Stimulated activated CD4-positive, alpha-beta T cell treated with anti-CD3 and anti-CD28 coated beads, Interleukin-4, amount 100 ng/mL, for 24 hours (primary cell): ENCODE measurements around the gene SPATA9.
"Not testable (repeated sequence)": the region's sequence is repeated elsewhere in the genome, so short reads cannot be mapped to it uniquely, and the experiment has no call there.

Experiments
- DNase-seq: peaks from one replicate; pipeline ENCODE4 v3.0.0-alpha.2; 2020

Gene SPATA9

DNA sequence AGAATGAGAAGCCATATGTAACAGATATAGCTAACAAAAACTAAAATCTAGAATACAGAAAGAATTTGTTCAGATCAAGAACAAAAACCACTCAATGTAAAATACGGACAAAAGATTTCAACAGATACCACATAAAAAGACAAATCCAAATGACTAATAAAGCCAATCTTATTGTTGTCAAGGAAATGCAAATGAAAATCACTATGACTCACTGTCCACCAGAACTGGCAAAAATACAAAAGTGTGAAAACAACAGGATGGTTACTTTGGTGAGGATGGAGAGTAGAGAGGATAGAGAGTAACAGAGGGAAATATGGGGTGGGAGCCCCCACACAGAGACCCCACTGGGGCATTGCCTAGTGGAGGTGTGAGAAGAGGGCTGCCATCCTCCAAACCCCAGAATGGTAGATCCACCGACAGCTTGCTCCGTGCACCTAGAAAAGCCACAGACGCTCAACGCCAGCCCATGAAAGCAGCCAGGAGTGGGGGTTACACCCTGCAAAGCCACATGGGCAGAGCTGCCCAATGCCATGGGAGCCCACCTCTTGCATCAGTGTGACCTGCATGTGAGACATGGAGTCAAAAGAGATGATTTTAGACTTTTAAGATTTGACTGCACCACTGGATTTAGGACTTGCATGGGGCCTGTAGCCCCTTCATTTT, 33.1 kb upstream of the SPATA9 start:
- DNase-seq = no peak

GRCh38 chr5:95713960-95714710, 31.3 kb upstream of the SPATA9 start:
- DNase-seq = no peak

DNA sequence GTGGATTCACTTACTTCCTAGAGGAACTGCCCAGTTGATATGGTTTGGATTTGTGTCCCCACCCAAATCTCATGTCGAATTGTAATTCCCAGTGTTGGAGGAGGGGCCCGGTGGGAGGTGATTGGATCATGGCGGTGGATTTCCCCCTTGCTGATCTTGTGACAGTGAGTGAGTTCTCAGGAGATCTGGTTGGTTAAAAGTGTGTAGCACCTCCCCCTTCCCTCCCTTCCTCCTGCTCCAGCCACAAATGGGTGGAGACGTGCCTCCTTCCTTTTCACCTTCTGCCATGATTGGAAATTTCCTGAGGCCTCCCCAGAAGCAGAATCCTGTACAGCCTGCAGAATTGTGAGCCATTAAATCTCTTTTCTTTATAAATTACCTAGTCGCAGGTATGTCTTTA, 30.5 kb upstream of the SPATA9 start:
- DNase-seq = not testable (repeated sequence)

DNA sequence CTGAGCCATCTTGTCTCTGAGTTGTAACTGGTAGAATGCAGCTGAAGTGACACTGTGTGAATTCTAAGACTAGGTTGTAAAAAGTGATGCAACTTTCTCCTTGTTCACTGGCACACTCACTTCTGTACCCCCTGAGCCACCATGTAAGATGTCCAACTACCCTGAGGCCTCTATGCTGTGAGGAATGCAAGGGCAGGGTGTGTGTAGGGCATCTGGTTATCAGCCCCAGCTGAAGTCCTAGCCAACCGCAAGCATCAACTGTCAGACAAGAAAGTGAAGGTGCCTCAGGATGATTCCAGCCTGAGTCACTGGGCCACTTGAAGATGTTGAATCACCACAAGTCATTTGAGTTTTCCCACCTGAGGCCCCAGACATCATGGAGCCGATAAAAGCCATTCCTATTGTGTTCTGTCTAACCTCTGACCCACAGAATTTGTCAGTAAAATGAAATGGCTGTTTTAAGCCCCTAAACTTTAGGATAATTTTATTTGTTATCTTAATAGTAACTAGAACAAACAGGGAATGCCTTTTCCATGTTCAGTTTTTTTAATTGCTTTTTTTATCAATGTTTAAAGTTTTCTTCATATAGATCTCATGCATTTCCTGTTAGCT, 29.7 kb upstream of the SPATA9 start:
- DNase-seq = peak; percentile 62

- no peak for DNase-seq
These were observed 28.9 kb upstream of the SPATA9 start for GRCh38 chr5:95711501-95712346.

DNA sequence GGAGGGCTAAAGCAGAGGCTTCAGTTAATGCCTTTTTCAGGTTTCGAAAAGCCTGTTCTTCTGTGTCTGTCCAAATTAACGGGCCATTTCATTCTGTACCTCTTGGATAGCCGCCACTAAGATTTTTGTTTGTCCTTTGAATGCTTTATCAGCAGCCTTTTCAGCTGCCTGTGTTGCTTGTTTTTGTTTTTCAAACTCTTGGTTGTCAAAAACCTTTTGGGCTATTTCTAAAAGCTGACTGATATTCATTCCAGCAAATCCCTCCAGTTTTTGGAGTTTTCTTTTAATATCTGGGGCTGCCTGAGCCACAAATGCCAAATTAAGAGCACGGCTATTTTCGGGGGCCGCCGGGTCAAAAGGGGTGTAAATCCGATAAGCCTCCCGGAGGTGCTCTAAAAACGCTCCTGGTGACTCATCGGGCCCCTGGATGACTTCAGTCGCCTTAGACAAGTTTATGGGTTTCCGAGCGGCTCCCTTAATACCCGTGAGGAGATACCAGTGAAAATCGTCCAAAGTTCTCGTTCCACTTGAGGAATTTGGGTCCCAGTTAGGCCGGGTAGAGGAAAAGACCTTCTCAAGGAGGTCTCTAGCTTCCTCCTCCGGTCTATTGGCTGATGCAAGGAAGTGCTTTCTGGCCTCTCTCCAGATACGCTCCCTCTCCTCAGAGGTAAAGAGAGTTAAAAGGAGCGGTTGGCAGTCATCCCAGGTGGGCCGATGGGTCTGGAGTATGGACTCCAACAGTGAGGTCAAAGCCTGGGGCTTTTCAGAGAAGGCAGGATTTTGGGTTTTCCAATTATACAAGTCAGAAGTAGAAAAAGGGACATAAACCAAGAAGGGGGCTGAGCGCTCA, 28.1 kb upstream of the SPATA9 start:
- not testable (repeated sequence) for DNase-seq

- no peak for DNase-seq
These were observed 27.3 kb upstream of the SPATA9 start for GRCh38 chr5:95709967-95710650.

- no peak for DNase-seq
These were observed 26.1 kb upstream of the SPATA9 start for GRCh38 chr5:95708876-95709275.

- not testable (repeated sequence) for DNase-seq
These were observed 24.9 kb upstream of the SPATA9 start for GRCh38 chr5:95707534-95708188.

DNA sequence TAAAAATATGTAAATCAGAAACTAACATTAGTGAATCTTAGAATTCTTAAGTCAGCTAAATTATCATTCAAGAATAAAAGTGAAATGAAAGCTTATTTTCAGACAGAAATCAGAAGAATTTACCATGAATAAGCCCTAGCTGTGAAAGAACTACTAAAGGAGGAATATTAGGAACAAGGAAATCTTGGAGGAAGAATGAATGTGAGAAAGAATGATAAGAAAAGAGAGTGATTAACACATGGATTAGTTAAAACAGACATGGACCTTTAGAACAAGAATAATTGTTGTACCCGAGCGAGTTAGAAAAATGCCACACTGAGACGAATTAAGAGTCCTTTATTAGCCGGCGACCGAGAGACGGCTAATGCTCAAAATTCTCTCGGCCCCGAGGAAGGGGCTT, 24.3 kb upstream of the SPATA9 start:
- DNase-seq = no peak

GRCh38 chr5:95706196-95706595, 23.4 kb upstream of the SPATA9 start:
- not testable (repeated sequence) for DNase-seq

DNA sequence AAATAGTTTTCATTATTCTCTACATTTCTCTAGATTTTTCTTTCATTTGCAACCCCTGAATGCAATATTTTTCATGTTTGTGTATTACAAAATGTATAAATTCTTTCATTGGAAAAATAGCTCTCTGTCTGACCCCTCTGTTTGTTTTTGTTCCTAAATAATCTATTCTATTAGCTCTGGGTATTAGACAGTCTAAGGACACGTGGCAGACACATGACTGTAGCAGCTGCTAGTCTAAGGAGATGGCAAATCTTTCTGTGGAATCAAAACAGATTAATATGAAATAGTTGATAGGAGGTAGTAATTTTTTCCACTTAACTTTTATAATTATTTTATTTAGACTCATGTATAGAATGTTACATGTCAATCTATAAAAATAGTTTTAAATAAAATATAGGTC, 21.4 kb upstream of the SPATA9 start:
- no peak for DNase-seq

GRCh38 chr5:95701074-95701473, 18.3 kb upstream of the SPATA9 start:
- no peak for DNase-seq

DNA sequence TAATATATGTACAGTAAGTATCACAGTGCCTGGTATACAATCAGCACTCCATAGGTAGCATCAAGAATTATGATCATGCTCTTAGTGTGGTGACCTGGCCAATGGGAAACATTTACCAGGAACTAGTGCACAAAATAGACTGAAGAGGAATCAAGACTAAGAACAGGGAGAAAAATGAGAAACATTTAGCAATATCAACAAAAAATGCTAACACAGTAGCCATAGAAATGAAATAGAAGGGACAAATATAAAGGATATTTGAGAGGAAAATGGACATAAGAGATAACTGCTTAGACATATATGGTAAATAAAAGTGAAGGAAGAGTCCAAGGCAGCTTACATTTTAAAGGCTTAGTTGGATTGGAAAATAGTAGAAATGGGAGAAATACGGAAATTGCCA, 16.5 kb upstream of the SPATA9 start:
- no peak for DNase-seq

DNA sequence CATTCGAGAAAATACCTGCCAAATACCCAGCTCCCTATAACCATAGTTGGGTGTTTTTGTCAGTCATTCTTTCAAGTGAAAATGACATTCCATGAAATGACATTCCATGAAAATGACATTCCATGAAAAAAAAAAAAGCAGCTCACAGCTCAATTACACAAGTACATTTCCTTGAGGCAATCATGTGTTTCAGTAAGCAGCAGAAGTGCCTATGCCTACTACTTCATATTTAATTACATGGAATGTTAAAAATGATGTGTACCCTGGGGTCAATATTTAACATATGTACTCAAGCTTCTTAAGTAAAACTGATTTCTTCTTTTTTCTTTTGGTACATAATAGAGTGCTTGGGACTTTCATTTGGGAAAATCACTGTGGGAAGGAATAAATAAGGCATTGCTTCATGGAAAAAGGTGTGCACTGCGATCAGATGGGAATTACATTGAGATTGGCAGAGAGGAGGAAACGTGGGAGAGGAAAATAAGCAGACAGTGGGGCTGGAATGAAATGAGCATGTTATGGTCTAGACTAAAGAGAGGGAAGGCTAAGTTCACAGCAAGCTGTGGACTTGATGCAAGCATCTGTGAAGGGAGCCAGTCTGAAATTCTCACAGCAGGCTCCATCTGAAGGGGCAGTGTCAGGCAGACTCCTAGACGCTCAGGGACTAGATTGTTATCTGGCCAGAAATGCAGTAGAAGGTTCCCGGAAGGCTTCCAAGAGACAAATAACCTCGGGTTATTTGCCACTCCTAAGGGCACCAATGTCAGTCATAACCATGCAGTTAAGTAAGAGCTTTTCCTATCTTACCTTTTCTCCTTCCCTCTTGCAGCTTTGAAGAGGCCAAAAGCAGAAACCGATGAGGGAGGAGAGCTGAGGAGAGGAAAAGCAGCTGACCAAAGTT, 15.2 kb upstream of the SPATA9 start:
- DNase-seq = no peak

DNA sequence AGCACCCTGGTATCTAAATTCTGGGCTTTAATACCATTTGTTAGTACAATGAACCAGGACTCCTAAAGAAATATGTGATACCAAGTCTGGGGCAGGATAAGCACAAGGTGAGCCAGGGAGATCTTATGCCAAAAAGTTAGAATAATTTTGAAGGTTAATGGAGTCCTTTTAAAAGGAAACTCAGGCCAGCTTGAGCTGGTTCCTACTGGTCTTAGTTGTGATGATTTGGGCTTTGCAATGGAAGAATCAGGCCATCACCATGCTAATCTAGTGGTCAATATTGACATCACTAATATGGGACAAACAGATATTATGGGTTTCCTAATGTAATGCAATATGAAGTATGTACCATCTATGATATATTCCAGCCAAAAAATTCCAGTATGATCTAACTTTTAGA, 7.5 kb upstream of the SPATA9 start:
- DNase-seq = no peak

DNA sequence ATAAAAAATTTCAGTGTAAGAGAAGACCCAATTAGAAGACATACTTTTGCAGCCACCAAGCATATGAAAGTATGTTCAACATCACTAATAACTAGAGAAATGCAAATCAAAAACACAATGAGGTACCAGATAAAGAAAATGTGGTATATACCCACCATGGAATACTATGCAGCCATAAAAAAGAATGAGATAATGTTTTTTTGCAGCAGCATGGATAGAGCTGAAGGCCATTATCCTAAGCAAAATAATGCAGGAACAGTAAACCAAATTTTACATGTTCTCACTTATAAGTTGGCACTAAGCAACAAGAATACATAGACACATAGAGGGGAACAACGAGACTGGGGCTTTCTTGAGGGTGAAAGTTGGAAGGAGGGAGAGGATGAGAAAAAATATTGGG, 6.9 kb upstream of the SPATA9 start:
- DNase-seq = no peak

GRCh38 chr5:95686651-95687050, 3.9 kb upstream of the SPATA9 start:
- DNase-seq = no peak

GRCh38 chr5:95684361-95684760, 1.6 kb upstream of the SPATA9 start:
- DNase-seq = no peak

- no peak for DNase-seq
These were observed 9.7 kb downstream of the SPATA9 start for GRCh38 chr5:95673081-95673480.
